Ovary (tissue), 3 donors: ENCODE measurements around the gene NPPB.

Experiments used
- EP300 ChIP-seq: sonication (generic); formaldehyde crosslinking; IDR thresholded peaks from one replicate; pipeline ENCODE4 v1.6.1; 2017; ENCODE audit warnings: antibody characterized with exemption
- TF ChIP-seq, protein P1 (sequence below), 3 donors: fragments of 450-650 bp in 2 of 3; fragments of 200-600 bp in 1 of 3; IDR thresholded peaks; one replicate each; pipeline versions ENCODE4 v1.5.1 to v1.8.0; 2016 to 2022; ENCODE audit warnings: antibody characterized with exemption in 3 of 3, mild to moderate bottlenecking in 1 of 3
- donor health status: DM: no; HTN: no; CAD: no.

DNA sequence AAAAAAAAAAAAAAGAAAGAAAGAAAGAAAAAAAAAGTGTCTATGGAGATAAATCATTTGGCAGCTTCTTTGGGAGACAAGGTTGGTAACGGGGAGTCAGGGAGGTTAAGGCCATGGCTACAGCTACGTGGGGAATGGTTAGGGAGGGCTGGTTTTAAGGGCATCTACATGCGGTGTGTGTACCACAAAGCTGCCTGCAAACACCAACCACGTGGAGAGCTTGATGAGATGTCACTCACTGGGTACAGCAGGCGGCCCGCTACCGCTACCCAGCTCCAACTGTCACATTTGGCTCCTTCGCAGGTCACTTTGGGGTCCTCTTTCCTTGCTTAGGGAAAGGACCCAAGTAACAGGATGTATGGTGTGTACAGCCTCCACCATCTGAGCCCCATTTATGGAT, 4.2 kb downstream of the NPPB start:
- TF ChIP-seq, protein P1, sequence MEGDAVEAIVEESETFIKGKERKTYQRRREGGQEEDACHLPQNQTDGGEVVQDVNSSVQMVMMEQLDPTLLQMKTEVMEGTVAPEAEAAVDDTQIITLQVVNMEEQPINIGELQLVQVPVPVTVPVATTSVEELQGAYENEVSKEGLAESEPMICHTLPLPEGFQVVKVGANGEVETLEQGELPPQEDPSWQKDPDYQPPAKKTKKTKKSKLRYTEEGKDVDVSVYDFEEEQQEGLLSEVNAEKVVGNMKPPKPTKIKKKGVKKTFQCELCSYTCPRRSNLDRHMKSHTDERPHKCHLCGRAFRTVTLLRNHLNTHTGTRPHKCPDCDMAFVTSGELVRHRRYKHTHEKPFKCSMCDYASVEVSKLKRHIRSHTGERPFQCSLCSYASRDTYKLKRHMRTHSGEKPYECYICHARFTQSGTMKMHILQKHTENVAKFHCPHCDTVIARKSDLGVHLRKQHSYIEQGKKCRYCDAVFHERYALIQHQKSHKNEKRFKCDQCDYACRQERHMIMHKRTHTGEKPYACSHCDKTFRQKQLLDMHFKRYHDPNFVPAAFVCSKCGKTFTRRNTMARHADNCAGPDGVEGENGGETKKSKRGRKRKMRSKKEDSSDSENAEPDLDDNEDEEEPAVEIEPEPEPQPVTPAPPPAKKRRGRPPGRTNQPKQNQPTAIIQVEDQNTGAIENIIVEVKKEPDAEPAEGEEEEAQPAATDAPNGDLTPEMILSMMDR (IDR thresholded peaks at IDR 0.05), result no peak
- no peak for TF ChIP-seq EP300
